ENCODE measurements around the gene PARS2. TPM values are rescaled to one million over a fixed set of nuclear protein-coding genes. Genes with fewer than 3 reads are reported as not detected.

Gene PARS2
- total and polyA plus RNA-seq, 2 experiments from 2014 or later = 11.9 to 17.7 TPM

GRCh38 chr1:54811066-54811465 is 46.7 kb upstream of the PARS2 start:
- no peaks in the 10 kb centered on the region for H3K36me3 ChIP-seq
- no peak overlapping the region for H3K27ac ChIP-seq
- no peaks in the 10 kb centered on the region for H3K4me1 ChIP-seq (ENCODE audit: low read depth)
- H3K27me3 ChIP-seq = peaks cover 6% of the 10 kb centered on the region
- H3K4me3 ChIP-seq = no peak overlapping the region
- no peak for DNase-seq (ENCODE audit: low read depth in 1 of 2, low spot score in 1 of 2)
- no peak for TF ChIP-seq CTCF (IDR thresholded peaks at IDR 0.05; ENCODE audit: low read depth, low read length)
- no peaks in the 10 kb centered on the region for H3K9me3 ChIP-seq (ENCODE audit: low read depth)

GRCh38 chr1:54810153-54810942 is 46.0 kb upstream of the PARS2 start:
- TF ChIP-seq CTCF (IDR thresholded peaks at IDR 0.05; ENCODE audit: low read depth, low read length) = peak; percentile 94
- H3K27ac ChIP-seq = no peak overlapping the region
- DNase-seq (ENCODE audit: low read depth in 1 of 2, low spot score in 1 of 2) = peak; percentile 64 to 74

GRCh38 chr1:54809496-54810074 is 45.3 kb upstream of the PARS2 start:
- H3K4me1 ChIP-seq (ENCODE audit: low read depth) = no peaks in the 10 kb centered on the region
- H3K4me3 ChIP-seq = no peak overlapping the region
- H3K36me3 ChIP-seq = no peaks in the 10 kb centered on the region
- H3K27me3 ChIP-seq = peaks cover 6% of the 10 kb centered on the region
- DNase-seq (ENCODE audit: low read depth in 1 of 2, low spot score in 1 of 2) = no peak
- H3K27ac ChIP-seq = no peak overlapping the region
- TF ChIP-seq CTCF (IDR thresholded peaks at IDR 0.05; ENCODE audit: low read depth, low read length) = no peak
- no peaks in the 10 kb centered on the region for H3K9me3 ChIP-seq (ENCODE audit: low read depth)

More at GRCh38 chr1:54810153-54810942, 46.0 kb upstream of the PARS2 start:
- H3K9me3 ChIP-seq (ENCODE audit: low read depth) = no peaks in the 10 kb centered on the region
- no peaks in the 10 kb centered on the region for H3K36me3 ChIP-seq
- no peak overlapping the region for H3K4me3 ChIP-seq
- H3K27me3 ChIP-seq = peaks cover 6% of the 10 kb centered on the region
- H3K4me1 ChIP-seq (ENCODE audit: low read depth) = no peaks in the 10 kb centered on the region

- no peaks in the 10 kb centered on the region for H3K9me3 ChIP-seq (ENCODE audit: low read depth)
- peak; percentile 44 for TF ChIP-seq CTCF (IDR thresholded peaks at IDR 0.05; ENCODE audit: low read depth, low read length)
- peaks cover 6% of the 10 kb centered on the region for H3K27me3 ChIP-seq
- no peaks in the 10 kb centered on the region for H3K36me3 ChIP-seq
- H3K27ac ChIP-seq = no peak overlapping the region
- no peak for DNase-seq (ENCODE audit: low read depth in 1 of 2, low spot score in 1 of 2)
- H3K4me3 ChIP-seq = no peak overlapping the region
- H3K4me1 ChIP-seq (ENCODE audit: low read depth) = no peaks in the 10 kb centered on the region
Measured at GRCh38 chr1:54808443-54809207, 44.3 kb upstream of the PARS2 start.

- TF ChIP-seq CTCF (IDR thresholded peaks at IDR 0.05; ENCODE audit: low read depth, low read length) = no peak
- Histone ChIP-seq H3K4me3 (no peak overlapping the region), H3K27me3 (no peaks in the 10 kb centered on the region), H3K27ac (no peak overlapping the region), H3K4me1 (ENCODE audit: low read depth) (no peaks in the 10 kb centered on the region), H3K9me3 (ENCODE audit: low read depth) (no peaks in the 10 kb centered on the region), H3K36me3 (no peaks in the 10 kb centered on the region)
- DNase-seq (ENCODE audit: low read depth in 1 of 2, low spot score in 1 of 2) = no peak
Measured at GRCh38 chr1:54807756-54808155, 43.4 kb upstream of the PARS2 start.

All from cardiac muscle cell (in vitro differentiated cells and primary cell).